GM06990 (cell line): ENCODE results near the gene IL17RD.
"Not testable (repeated sequence)": the region's sequence is repeated elsewhere in the genome, so short reads cannot be mapped to it uniquely, and the experiment has no call there.

ENCODE experiments used
- DNase-seq: peaks from one replicate; pipeline ENCODE4 v3.0.0-alpha.2; 2011; ENCODE audit not compliant: insufficient read length; ENCODE audit errors: extremely low read depth
- H3K27me3 ChIP-seq: replicated peaks from 2 replicates; pipeline ENCODE4 v1.6.0; 2011; ENCODE audit warnings: low read length; ENCODE audit not compliant: control insufficient read depth, insufficient read depth
- H3K36me3 ChIP-seq: 2 replicates; pipeline ENCODE4 v1.5.1; 2011; ENCODE audit warnings: low read length; ENCODE audit not compliant: control insufficient read depth, insufficient read depth
- H3K4me3 ChIP-seq: replicated peaks from 2 replicates; pipeline ENCODE4 v1.5.1; 2011; ENCODE audit warnings: low read depth, mild to moderate bottlenecking, control low read depth, low read length
- CTCF ChIP-seq: IDR thresholded peaks from 2 replicates; pipeline ENCODE4 v1.5.1; 2011; ENCODE audit warnings: low read length, control low read depth, mild to moderate bottlenecking, inconsistent platforms; ENCODE audit not compliant: insufficient read depth, poor library complexity, severe bottlenecking

The IL17RD gene

GRCh38 chr3:57089043-57089442 lies 76.1 kb downstream of the IL17RD start:
- Histone ChIP-seq H3K27me3 (peaks cover 1% of the 10 kb centered on the region; the same call in 1 of the 2 replicates), H3K4me3 (no peak overlapping the region), H3K36me3 (no peaks in the 10 kb centered on the region)
- no peak for DNase-seq
- no peak for TF ChIP-seq CTCF

DNA sequence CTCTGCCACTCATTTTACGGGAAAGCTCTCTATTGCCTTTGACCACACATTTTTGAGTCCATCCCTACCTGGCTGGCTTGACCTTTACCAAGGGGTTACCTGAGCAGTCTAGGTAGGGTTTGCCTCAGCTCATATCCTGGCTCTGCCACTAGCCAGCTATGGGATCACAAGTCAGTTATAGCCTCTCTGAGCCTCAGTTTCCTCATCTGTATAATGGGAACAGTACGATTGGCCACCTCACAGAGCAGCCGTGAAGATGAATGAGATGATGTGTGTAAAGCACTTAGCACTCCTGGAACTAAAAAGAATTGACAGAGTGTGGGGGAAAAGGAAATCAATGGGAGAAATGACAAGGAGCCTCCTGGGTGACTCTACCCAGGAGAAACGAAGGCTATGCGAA lies 76.7 kb downstream of the IL17RD start:
- no peak for TF ChIP-seq CTCF
- Histone ChIP-seq H3K4me3 (no peak overlapping the region), H3K36me3 (no peaks in the 10 kb centered on the region), H3K27me3 (peaks cover 1% of the 10 kb centered on the region; the same call in 1 of the 2 replicates)
- DNase-seq = no peak

DNA sequence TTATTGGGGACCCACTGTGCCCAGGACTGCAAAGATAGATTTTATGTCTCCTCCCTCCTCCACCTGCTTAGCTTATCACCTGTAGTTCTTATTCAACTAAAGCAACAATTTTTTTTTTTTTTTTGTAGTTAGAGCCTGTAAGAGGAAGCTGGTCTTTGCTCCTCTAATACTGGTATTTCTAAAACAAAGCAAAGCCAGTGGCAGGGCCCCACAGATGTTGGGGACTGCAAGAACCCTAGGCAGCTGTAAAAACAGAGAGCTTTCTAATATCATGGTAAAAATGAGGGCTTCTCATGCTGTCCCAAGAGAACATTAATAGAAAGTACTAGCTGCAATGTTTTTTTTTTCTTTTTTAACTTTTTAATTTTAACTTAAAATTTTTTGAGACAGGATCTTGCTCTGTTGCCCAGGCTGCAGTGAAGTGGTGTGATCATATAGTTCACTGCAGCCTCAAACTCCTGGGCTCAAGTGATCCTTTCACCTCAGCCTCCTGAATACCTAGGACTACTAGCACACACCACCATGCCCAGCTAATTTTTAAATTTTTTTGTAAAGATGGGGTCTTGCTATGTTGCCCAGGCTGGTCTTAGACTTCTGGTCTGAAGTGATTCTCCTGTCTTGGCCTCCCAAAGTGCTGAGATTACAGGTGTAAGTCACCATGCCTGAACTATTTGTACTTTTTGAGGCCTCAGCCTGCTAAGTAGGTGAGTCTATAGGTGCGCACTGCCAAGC lies 77.6 kb downstream of the IL17RD start:
- Histone ChIP-seq H3K4me3 (no peak overlapping the region), H3K36me3 (no peaks in the 10 kb centered on the region), H3K27me3 (peaks cover 1% of the 10 kb centered on the region; the same call in 1 of the 2 replicates)
- no peak for TF ChIP-seq CTCF
- no peak for DNase-seq

- no peak for TF ChIP-seq CTCF
- no peak for DNase-seq
- peaks cover 1% of the 10 kb centered on the region; the same call in 1 of the 2 replicates for H3K27me3 ChIP-seq
- no peaks in the 10 kb centered on the region for H3K36me3 ChIP-seq
- no peak overlapping the region for H3K4me3 ChIP-seq
Measured at GRCh38 chr3:57086201-57086600, 79.0 kb downstream of the IL17RD start.

DNA sequence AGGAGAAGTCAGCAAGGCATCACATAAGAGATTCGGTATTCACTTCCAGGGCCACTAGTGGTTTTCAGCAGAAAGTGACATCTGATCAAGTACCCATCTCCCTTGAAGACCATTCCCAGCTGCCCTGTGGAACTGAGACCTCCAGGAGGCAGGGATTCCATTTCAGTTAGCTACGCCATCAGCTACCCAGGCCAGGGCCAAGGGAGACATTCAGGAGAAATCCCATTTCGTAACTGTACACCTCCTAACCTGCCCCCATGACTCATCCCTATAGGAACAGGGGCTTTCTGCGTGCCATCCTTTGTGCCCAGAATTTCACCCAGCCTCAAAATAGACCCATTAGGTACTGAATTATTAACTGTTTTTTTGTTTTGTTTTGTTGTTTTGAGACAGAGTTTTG lies 79.9 kb downstream of the IL17RD start:
- TF ChIP-seq CTCF = no peak
- no peaks in the 10 kb centered on the region for H3K36me3 ChIP-seq
- H3K4me3 ChIP-seq = no peak overlapping the region
- H3K27me3 ChIP-seq = peaks cover 2% of the 10 kb centered on the region; the same call in 1 of the 2 replicates
- no peak for DNase-seq

DNA sequence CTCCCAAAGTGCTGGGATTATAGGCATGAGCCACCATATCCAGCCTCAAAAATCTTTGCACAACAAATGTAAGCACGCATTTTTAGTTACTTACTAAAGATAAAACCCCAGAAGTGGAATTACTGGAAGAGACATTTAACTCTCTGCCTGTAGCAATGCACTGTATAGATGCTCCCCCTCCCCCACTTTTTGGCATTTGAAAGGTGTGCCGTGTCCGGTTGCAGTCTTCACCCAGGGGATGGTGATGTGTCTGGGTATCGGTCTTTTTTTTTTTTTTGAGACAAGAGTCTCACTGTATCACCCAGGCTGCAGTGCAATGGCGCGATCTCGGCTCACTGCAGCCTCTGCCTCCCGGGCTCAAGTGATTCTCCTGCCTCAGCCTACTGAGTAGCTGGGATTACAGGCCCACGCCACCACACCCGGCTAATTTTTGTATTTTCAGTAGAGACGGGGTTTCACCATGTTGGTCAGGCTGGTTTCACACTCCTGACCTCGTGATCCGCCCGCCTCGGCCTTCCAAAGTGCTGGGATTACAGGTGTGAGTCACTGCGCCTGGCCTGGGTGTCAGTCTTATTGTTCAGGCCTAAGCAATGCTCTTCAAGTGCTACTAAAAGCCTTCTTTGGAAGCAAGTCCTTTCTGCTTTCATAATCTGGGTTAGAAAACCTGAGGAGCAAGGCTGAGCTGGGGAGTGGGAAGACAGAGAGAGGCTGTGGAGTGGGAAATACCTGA lies 81.7 kb downstream of the IL17RD start:
- H3K36me3 ChIP-seq, DNase-seq, H3K4me3 ChIP-seq, H3K27me3 ChIP-seq: not testable (repeated sequence)
